A549 (cell line): ENCODE measurements around the gene RAB19. TPM values are rescaled to one million over a fixed set of nuclear protein-coding genes. Genes with fewer than 3 reads are reported as not detected.
A peak's percentile ranks its signal among the peaks of the same experiment; 100 is the strongest.

Experiments
- ATAC-seq, 2 experiments: fragments of 200-7000 bp in 1 of 2; fragments of >200 bp in 1 of 2; cut with Nextera tagmentation in 1 of 2; cut with Tn5 transposase in 1 of 2; 3 replicates each; pipeline versions ENCODE4 v1.8.0 to v1.9.1; 2018 to 2020; ENCODE audit warnings: mild to moderate bottlenecking in 1 of 2, moderate library complexity in 1 of 2
- CTCF ChIA-PET: fragments of 300-600 bp; sonication (Branson Sonifier 250); formaldehyde crosslinking; extraction: SDS; loops from one replicate; lab custom pipeline; 2021; ENCODE audit warnings: antibody characterized with exemption, inconsistent platforms; lab: Yijun Ruan, JAX
- POLR2A ChIA-PET: fragments of 350-600 bp; formaldehyde crosslinking; extraction: SDS; loops from one replicate; lab custom pipeline; 2021; ENCODE audit warnings: antibody characterized with exemption, inconsistent platforms; lab: Yijun Ruan, JAX
- DNase-seq, 2 experiments: peaks; one replicate each; pipeline versions ENCODE4 v3.0.0 to v3.0.0-alpha.2; 2011 to 2016; ENCODE audit warnings: low read depth in 1 of 2, low spot score in 1 of 2
- FAIRE-seq: peaks from 2 replicates; lab custom pipeline; 2011; peaks lifted over from hg19 to GRCh38; lab: Jason Lieb, UNC
- H3K27ac ChIP-seq, 2 experiments: fragments of >200 bp; sonication (Bioruptor Twin); formaldehyde crosslinking; 3 replicates each; pipeline ENCODE4 v1.5.1; 2016 to 2017
- H3K4me1 ChIP-seq: fragments of >200 bp; sonication (Bioruptor Twin); formaldehyde crosslinking; 3 replicates; pipeline ENCODE4 v1.6.1; 2016
- H3K4me2 ChIP-seq: fragments of >200 bp; sonication (Bioruptor Twin); formaldehyde crosslinking; 3 replicates; pipeline ENCODE4 v1.6.1; 2016
- H3K4me3 ChIP-seq: fragments of >200 bp; sonication (Bioruptor Twin); formaldehyde crosslinking; 3 replicates; pipeline ENCODE4 v1.5.1; 2016
- H3K9me3 ChIP-seq: fragments of >200 bp; sonication (Bioruptor Twin); formaldehyde crosslinking; 3 replicates; pipeline ENCODE4 v1.6.1; 2016
- BHLHE40 ChIP-seq: IDR thresholded peaks from 2 replicates; pipeline ENCODE4 v1.6.1; 2012; ENCODE audit warnings: low read depth, low read length, inconsistent platforms
- CBX8 ChIP-seq: fragments of 200-600 bp; sonication (generic); IDR thresholded peaks from 2 replicates; pipeline ENCODE4 v1.6.1; 2016
- CEBPB ChIP-seq, 2 experiments: fragments of >200 bp in 1 of 2; sonication (Bioruptor Twin) in 1 of 2; formaldehyde crosslinking in 1 of 2; IDR thresholded peaks; 2 replicates each; pipeline ENCODE4 v1.6.1; 2012 to 2016
- CHD4 ChIP-seq: fragments of 200-600 bp; sonication (generic); IDR thresholded peaks from 2 replicates; pipeline ENCODE4 v1.6.1; 2016; ENCODE audit warnings: antibody characterized with exemption, mild to moderate bottlenecking, borderline replicate concordance
- EHF ChIP-seq: fragments of 250-450 bp; sonication (Bioruptor Pico); IDR thresholded peaks from 2 replicates; pipeline ENCODE4 v1.5.0; 2020; ENCODE audit warnings: mild to moderate bottlenecking
- FOSB ChIP-seq: fragments of 250-450 bp; sonication (Bioruptor Pico); IDR thresholded peaks from 2 replicates; pipeline ENCODE4 v1.5.0; 2020; ENCODE audit warnings: mild to moderate bottlenecking, moderate library complexity
- FOSL2 ChIP-seq, 2 experiments: fragments of 450-650 bp in 1 of 2; fragments of >200 bp in 1 of 2; sonication (Bioruptor Twin) in 1 of 2; formaldehyde crosslinking; IDR thresholded peaks; 2 replicates each; pipeline versions ENCODE4 v1.5.0 to v1.6.1; 2016 to 2020; ENCODE audit warnings: mild to moderate bottlenecking in 1 of 2, moderate library complexity in 1 of 2
- FOXS1 ChIP-seq: fragments of 250-450 bp; sonication (Bioruptor Pico); IDR thresholded peaks from 2 replicates; pipeline ENCODE4 v1.5.0; 2020; ENCODE audit warnings: mild to moderate bottlenecking, moderate library complexity
- GATA3 ChIP-seq: IDR thresholded peaks from 2 replicates; pipeline ENCODE4 v1.6.1; 2012; ENCODE audit warnings: borderline replicate concordance
- HDAC2 ChIP-seq: fragments of 200-600 bp; sonication (generic); IDR thresholded peaks from 2 replicates; pipeline ENCODE4 v1.6.1; 2016
- HOXA7 ChIP-seq: fragments of 250-450 bp; sonication (Bioruptor Pico); IDR thresholded peaks from 2 replicates; pipeline ENCODE4 v1.5.0; 2020; ENCODE audit warnings: mild to moderate bottlenecking, moderate library complexity
- HOXB5 ChIP-seq: fragments of 250-450 bp; sonication (Bioruptor Pico); IDR thresholded peaks from 2 replicates; pipeline ENCODE4 v1.5.0; 2020; ENCODE audit warnings: mild to moderate bottlenecking, moderate library complexity
- JUN ChIP-seq, 2 experiments: fragments of >200 bp; sonication (Bioruptor Twin); formaldehyde crosslinking; IDR thresholded peaks; 2 replicates in 1 of 2; 3 replicates in 1 of 2; pipeline ENCODE4 v1.6.1; 2016 to 2017
- JUNB ChIP-seq: fragments of >200 bp; sonication (Bioruptor Twin); formaldehyde crosslinking; IDR thresholded peaks from 2 replicates; pipeline ENCODE4 v1.6.1; 2016
- KDM5A ChIP-seq: fragments of 200-600 bp; sonication (generic); IDR thresholded peaks from 2 replicates; pipeline ENCODE4 v1.6.1; 2016; ENCODE audit warnings: antibody characterized with exemption, mild to moderate bottlenecking
- MAZ ChIP-seq: fragments of 150-350 bp; IDR thresholded peaks from 2 replicates; pipeline ENCODE4 v1.6.1; 2014; ENCODE audit warnings: antibody characterized with exemption, low read depth, low read length, borderline replicate concordance
- NFE2L2 ChIP-seq: fragments of 150-350 bp; conservative IDR thresholded peaks from 2 replicates; pipeline ENCODE4 v1.6.1; 2014; ENCODE audit warnings: low read length
- PHF8 ChIP-seq: fragments of 200-600 bp; sonication (generic); IDR thresholded peaks from 2 replicates; pipeline ENCODE4 v1.6.1; 2016; ENCODE audit warnings: low read depth, mild to moderate bottlenecking, antibody characterized with exemption, moderate library complexity, borderline replicate concordance
- POLR2A ChIP-seq: IDR thresholded peaks from 2 replicates; pipeline ENCODE4 v1.6.1; 2012; ENCODE audit warnings: mild to moderate bottlenecking, low read length
- POLR2AphosphoS2 ChIP-seq: conservative IDR thresholded peaks from 2 replicates; pipeline ENCODE4 v1.6.1; 2012; ENCODE audit warnings: low read length, improper control_type of control experiment, inconsistent platforms
- RARB ChIP-seq: fragments of 250-450 bp; sonication (Bioruptor Pico); IDR thresholded peaks from 2 replicates; pipeline ENCODE4 v1.8.0; 2021; ENCODE audit warnings: mild to moderate bottlenecking, moderate library complexity
- RNF2 ChIP-seq: fragments of 200-600 bp; sonication (generic); IDR thresholded peaks from 2 replicates; pipeline ENCODE4 v1.6.1; 2016; ENCODE audit warnings: low read depth, mild to moderate bottlenecking, antibody characterized with exemption, moderate library complexity, borderline replicate concordance
- SREBF2 ChIP-seq: fragments of 450-650 bp; IDR thresholded peaks from 2 replicates; pipeline ENCODE4 v1.6.1; 2014; ENCODE audit warnings: mild to moderate bottlenecking, moderate library complexity
- TP53 ChIP-seq: fragments of 250-450 bp; sonication (Bioruptor Pico); IDR thresholded peaks from 2 replicates; pipeline ENCODE4 v1.5.0; 2021; ENCODE audit warnings: mild to moderate bottlenecking, moderate library complexity
- ZC3H11A ChIP-seq: fragments of 450-650 bp; IDR thresholded peaks from 2 replicates; pipeline ENCODE4 v1.6.1; 2014; ENCODE audit warnings: antibody characterized with exemption, mild to moderate bottlenecking
- ZFP36 ChIP-seq: fragments of 450-650 bp; IDR thresholded peaks from 2 replicates; pipeline ENCODE4 v1.6.1; 2014; ENCODE audit warnings: borderline replicate concordance; ENCODE audit not compliant: partially characterized antibody
- ZNF302 ChIP-seq: fragments of 250-450 bp; sonication (Bioruptor Pico); IDR thresholded peaks from 2 replicates; pipeline ENCODE4 v1.9.0; 2021; ENCODE audit warnings: inconsistent platforms, mild to moderate bottlenecking, moderate library complexity
- WGBS: methylation state at CpG from one replicate; pipeline ENCODE4 v1.1.6; 2017; ENCODE audit errors: missing lambda C conversion rate; 5-methylcytosine and 5-hydroxymethylcytosine counted together
- polyA plus RNA-seq, 4 experiments: library from polyadenylated mRNA; depleted of rRNA in 3 of 4; stranded (reverse); fragments of >200 nt; fragmentation: RNase III in 1 of 4; extraction: RNeasy Plus Mini Kit Qiagen cat#74134 plus additional on column Dnase treatment in 1 of 4; gene quantifications; 2 replicates in 3 of 4; 3 replicates in 1 of 4; pipeline ENCODE4 v1.2.3, GENCODE V29; 2011 to 2017
- TF ChIP-seq, protein P1 (sequence below): fragments of >200 bp; sonication (Bioruptor Twin); formaldehyde crosslinking; IDR thresholded peaks from 3 replicates; pipeline ENCODE4 v1.6.1; 2016
- TF ChIP-seq, protein P2 (sequence below): fragments of >200 bp; sonication (Bioruptor Twin); formaldehyde crosslinking; IDR thresholded peaks from 2 replicates; pipeline ENCODE4 v1.6.1; 2016
- TF ChIP-seq, protein P3 (sequence below): IDR thresholded peaks from 2 replicates; pipeline ENCODE4 v1.6.1; 2012
- TF ChIP-seq, protein P4 (sequence below): fragments of 450-650 bp; IDR thresholded peaks from 2 replicates; pipeline ENCODE4 v1.6.1; 2014; ENCODE audit warnings: antibody characterized with exemption
- TF ChIP-seq, protein P5 (sequence below): fragments of 250-450 bp; sonication (Bioruptor Pico); IDR thresholded peaks from 2 replicates; pipeline ENCODE4 v1.5.0; 2021; ENCODE audit warnings: mild to moderate bottlenecking, moderate library complexity, borderline replicate concordance

Gene RAB19
- polyA plus RNA-seq, 2 of the 4 experiments (the other 2 are of a cell fraction) = not detected

DNA sequence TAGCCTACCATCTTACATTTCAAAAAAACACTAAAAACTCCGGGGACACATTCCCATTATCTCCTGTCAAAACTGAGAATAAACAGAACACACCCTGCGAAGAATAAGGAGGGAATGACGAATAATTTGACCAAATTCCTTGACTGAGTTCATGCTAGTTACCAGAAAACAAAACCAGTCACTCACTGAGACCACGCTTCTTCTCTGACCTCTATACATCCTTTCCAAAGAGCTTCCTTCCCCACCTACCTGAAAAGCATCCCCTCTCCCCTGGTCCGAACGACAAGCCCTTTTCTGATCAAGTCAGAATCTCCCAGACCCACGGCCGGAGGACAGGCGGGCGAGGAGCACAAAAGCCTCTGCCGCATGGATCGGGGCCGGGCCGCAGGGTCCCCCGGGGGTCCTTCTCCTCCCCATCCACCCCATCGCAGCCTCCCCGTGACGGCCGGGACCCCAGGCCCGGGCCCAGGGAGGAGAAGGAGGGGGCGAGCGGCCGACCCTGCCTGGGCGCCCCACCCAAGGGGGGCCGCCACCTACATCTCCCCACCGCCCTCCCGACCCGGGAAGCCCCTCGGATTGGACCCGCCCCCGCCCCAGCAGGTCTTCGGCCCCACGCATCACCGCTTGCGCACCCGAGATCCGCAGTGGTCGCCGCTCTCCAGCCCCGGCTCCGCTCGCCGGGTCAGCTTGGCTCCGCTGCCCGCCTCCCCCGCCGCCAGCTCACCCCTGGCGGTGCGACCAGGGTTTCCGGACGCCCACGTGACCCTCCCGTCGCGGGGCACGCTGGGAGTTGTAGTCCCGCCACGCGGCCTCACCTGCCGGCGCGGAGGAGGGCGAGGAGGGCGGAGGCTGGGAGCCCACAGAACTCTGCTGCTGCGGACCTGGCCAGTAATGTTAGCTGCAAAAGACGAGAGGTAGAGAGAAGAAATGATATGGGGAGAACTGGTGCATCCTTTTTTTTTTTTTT, 5.8 kb upstream of the RAB19 start, which contains the start of gene SLC37A3 (continued):
- peak in 1 of 2 experiments; percentile 64; a peak in 2 of 5 replicates for TF ChIP-seq JUN (IDR thresholded peaks at IDR 0.05)
- no peak for TF ChIP-seq BHLHE40
- TF ChIP-seq, protein P1, sequence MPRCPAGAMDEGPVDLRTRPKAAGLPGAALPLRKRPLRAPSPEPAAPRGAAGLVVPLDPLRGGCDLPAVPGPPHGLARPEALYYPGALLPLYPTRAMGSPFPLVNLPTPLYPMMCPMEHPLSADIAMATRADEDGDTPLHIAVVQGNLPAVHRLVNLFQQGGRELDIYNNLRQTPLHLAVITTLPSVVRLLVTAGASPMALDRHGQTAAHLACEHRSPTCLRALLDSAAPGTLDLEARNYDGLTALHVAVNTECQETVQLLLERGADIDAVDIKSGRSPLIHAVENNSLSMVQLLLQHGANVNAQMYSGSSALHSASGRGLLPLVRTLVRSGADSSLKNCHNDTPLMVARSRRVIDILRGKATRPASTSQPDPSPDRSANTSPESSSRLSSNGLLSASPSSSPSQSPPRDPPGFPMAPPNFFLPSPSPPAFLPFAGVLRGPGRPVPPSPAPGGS = 0 out of 3 replicates have a peak, but pooled peaks have one; percentile 44
- peak; percentile 74; the same call in 1 of the 2 replicates for TF ChIP-seq PHF8
- TF ChIP-seq RNF2 = no peak
- TF ChIP-seq, protein P2, sequence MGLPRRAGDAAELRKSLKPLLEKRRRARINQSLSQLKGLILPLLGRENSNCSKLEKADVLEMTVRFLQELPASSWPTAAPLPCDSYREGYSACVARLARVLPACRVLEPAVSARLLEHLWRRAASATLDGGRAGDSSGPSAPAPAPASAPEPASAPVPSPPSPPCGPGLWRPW = no peak
- no peak for TF ChIP-seq TP53 (CRISPR knock-in tag)
- TF ChIP-seq SREBF2 = no peak
- TF ChIP-seq FOXS1 (CRISPR knock-in tag) = no peak
- no peak for TF ChIP-seq ZNF302 (CRISPR knock-in tag)

DNA sequence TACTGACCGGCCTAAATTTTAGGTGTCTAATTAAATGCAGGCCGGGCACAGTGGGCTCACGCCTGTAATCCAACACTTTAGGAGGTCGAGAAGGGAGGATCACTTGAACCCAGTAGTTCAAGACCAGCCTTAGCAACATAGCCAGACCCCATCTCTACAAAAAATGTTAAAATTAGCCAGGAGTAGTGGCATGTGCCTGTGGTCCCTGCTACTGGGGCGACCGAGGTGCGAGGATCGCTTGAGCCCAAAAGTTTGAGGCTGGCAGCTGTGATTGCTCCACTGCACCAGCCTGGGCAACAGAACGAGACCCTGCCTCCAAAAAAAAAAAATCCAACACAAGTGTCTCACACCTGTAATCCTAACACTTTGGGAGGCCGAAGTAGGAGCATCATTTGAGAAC, 5.0 kb upstream of the RAB19 start:
- peaks cover 17% of the 10 kb centered on the region; the same call in 2 of the 3 replicates for H3K4me1 ChIP-seq
- DNase-seq (no peak), ATAC-seq (peak in 1 of 2 experiments; percentile 5; a peak in 1 of 6 replicates), FAIRE-seq (no peak)
- H3K4me3 ChIP-seq = peak overlapping the region; percentile 95
- TF ChIP-seq POLR2A = no peak
- TF ChIP-seq CBX8 = no peak
- no peak for TF ChIP-seq ZC3H11A
- TF ChIP-seq HDAC2 = no peak
- no peak for TF ChIP-seq FOSB (CRISPR knock-in tag)
- no peak for TF ChIP-seq EHF (CRISPR knock-in tag)
- no peak for TF ChIP-seq POLR2AphosphoS2
- TF ChIP-seq, protein P3, sequence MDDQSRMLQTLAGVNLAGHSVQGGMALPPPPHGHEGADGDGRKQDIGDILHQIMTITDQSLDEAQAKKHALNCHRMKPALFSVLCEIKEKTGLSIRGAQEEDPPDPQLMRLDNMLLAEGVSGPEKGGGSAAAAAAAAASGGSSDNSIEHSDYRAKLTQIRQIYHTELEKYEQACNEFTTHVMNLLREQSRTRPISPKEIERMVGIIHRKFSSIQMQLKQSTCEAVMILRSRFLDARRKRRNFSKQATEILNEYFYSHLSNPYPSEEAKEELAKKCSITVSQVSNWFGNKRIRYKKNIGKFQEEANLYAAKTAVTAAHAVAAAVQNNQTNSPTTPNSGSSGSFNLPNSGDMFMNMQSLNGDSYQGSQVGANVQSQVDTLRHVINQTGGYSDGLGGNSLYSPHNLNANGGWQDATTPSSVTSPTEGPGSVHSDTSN = no peak
- no peak for TF ChIP-seq HOXA7 (CRISPR knock-in tag)
- no peak for TF ChIP-seq JUNB
- TF ChIP-seq GATA3 = no peak
- no peak for TF ChIP-seq KDM5A
- no peak for TF ChIP-seq MAZ
- no peak for TF ChIP-seq CEBPB (IDR thresholded peaks at IDR 0.05)
- CTCF ChIA-PET = interaction anchor here (1.2 kb wide), 1 partner anchor 23 kb away, joined by 3 read pairs; no protein-coding TSS in a partner anchor
- WGBS = 13% methylated on average over 10 of the region's 10 CpGs
- peak overlapping the region in 1 of 2 experiments; percentile 100; a peak in 2 of 6 replicates for H3K27ac ChIP-seq
- H3K9me3 ChIP-seq = no peaks in the 10 kb centered on the region
- POLR2A ChIA-PET = interaction anchor here (0.6 kb wide), 1 partner anchor 222 kb away, joined by 3 read pairs; no protein-coding TSS in a partner anchor
- peak overlapping the region; percentile 89 for H3K4me2 ChIP-seq

DNA sequence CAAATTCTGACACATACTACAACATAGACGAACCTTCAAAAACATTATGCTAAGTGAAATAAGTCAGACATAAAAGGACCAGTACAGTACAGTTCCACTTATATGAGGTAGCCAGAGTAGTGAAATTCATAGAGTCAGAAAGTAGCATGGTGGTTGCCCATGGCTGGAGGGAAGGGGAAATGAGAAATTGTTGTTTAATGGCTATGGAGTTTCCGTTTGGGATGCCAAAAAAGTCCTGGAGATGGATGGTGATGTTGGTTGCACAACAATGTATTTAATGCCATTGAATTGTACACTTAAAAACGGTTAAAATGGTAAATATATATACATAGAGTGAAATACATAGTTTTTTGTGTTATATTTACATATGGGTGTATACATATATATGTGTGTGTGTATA, 3.5 kb upstream of the RAB19 start:
- FAIRE-seq = no peak
- WGBS = 35% methylated on average over 3 of the region's 3 CpGs
- peaks cover 17% of the 10 kb centered on the region; the same call in 2 of the 3 replicates for H3K4me1 ChIP-seq
- H3K27ac ChIP-seq = no peak overlapping the region
- POLR2A ChIA-PET = no interaction called here
- no peak overlapping the region for H3K4me3 ChIP-seq
- DNase-seq = no peak
- no peaks in the 10 kb centered on the region for H3K9me3 ChIP-seq
- no peak for ATAC-seq
- CTCF ChIA-PET = interaction anchor here (0.6 kb wide), 1 partner anchor 73 kb away, joined by 3 read pairs; no protein-coding TSS in a partner anchor
- no peak overlapping the region for H3K4me2 ChIP-seq
- TF ChIP-seq FOXS1 (CRISPR knock-in tag) (no peak), ZFP36 (no peak), POLR2A (no peak), HOXB5 (CRISPR knock-in tag) (no peak), RARB (CRISPR knock-in tag) (no peak), CHD4 (no peak), ZNF302 (CRISPR knock-in tag) (no peak), NFE2L2 (no peak), FOSL2 (IDR thresholded peaks at IDR 0.05) (no peak), FOSL2 (CRISPR knock-in tag; IDR thresholded peaks at IDR 0.05) (no peak)
- TF ChIP-seq, protein P4, sequence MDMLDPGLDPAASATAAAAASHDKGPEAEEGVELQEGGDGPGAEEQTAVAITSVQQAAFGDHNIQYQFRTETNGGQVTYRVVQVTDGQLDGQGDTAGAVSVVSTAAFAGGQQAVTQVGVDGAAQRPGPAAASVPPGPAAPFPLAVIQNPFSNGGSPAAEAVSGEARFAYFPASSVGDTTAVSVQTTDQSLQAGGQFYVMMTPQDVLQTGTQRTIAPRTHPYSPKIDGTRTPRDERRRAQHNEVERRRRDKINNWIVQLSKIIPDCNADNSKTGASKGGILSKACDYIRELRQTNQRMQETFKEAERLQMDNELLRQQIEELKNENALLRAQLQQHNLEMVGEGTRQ = no peak
- TF ChIP-seq, protein P5, sequence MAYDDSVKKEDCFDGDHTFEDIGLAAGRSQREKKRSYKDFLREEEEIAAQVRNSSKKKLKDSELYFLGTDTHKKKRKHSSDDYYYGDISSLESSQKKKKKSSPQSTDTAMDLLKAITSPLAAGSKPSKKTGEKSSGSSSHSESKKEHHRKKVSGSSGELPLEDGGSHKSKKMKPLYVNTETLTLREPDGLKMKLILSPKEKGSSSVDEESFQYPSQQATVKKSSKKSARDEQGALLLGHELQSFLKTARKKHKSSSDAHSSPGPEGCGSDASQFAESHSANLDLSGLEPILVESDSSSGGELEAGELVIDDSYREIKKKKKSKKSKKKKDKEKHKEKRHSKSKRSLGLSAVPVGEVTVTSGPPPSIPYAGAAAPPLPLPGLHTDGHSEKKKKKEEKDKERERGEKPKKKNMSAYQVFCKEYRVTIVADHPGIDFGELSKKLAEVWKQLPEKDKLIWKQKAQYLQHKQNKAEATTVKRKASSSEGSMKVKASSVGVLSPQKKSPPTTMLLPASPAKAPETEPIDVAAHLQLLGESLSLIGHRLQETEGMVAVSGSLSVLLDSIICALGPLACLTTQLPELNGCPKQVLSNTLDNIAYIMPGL (CRISPR knock-in tag) = no peak
